Measurements from ENCODE around the gene CBFA2T3. TPM values are rescaled to one million over a fixed set of nuclear protein-coding genes. Genes with fewer than 3 reads are reported as not detected.

CBFA2T3 gene
- total and polyA plus RNA-seq, 4 donors: 4.7 to 11.8 (median 6.6) TPM

- Histone ChIP-seq H3K27ac (ENCODE audit: low read depth in 1 of 2, low read length in 1 of 2) (no peak overlapping the region), H3K4me1 (ENCODE audit: control insufficient read depth in 5 of 5, insufficient read depth in 5 of 5, low read length in 5 of 5) (peaks cover 0 to 10% (median 0%) of the 10 kb centered on the region in 5 donors), H3K27me3 (ENCODE audit: control insufficient read depth in 3 of 3, insufficient read depth in 3 of 3, low read length in 2 of 3) (peaks cover 0 to 31% (median 7%) of the 10 kb centered on the region in 3 donors), H3K9me3 (ENCODE audit: control insufficient read depth in 4 of 4, insufficient read depth in 3 of 4, low read length in 3 of 4) (peaks cover 0 to 5% (median 0%) of the 10 kb centered on the region in 4 donors), H3K9ac (ENCODE audit: insufficient read depth in 1 of 2, low read length in 2 of 2) (no peak overlapping the region), H3K36me3 (ENCODE audit: control insufficient read depth in 4 of 4, insufficient read depth in 4 of 4, low read length in 4 of 4) (no peaks in the 10 kb centered on the region), H3K4me3 (no peak overlapping the region)
- 24 to 42% methylated on average over 30 to 54 of the region's 54 CpGs for WGBS, 2 donors
- TF ChIP-seq CTCF (IDR thresholded peaks at IDR 0.05; ENCODE audit: control extremely low read depth, extremely low read depth): peak; percentile 55
- no peak for ATAC-seq (ENCODE audit: insufficient read depth, low FRiP score)
- DNase-seq: peak; percentile 41 to 63 (median 42)
Measured at GRCh38 chr16:88941913-88942909, 34.8 kb downstream of the CBFA2T3 start.

GRCh38 chr16:88940862-88941817, 35.9 kb downstream of the CBFA2T3 start:
- TF ChIP-seq CTCF (IDR thresholded peaks at IDR 0.05; ENCODE audit: control extremely low read depth, extremely low read depth): no peak
- ATAC-seq (ENCODE audit: insufficient read depth, low FRiP score) (no peak), DNase-seq (no peak)
- H3K36me3 ChIP-seq (ENCODE audit: control insufficient read depth in 4 of 4, insufficient read depth in 4 of 4, low read length in 4 of 4): no peaks in the 10 kb centered on the region
- peaks cover 0 to 5% (median 0%) of the 10 kb centered on the region in 4 donors for H3K9me3 ChIP-seq (ENCODE audit: control insufficient read depth in 4 of 4, insufficient read depth in 3 of 4, low read length in 3 of 4)
- H3K27ac ChIP-seq (ENCODE audit: low read depth in 1 of 2, low read length in 1 of 2): peak overlapping the region; percentile 15 to 80
- no peak overlapping the region for H3K9ac ChIP-seq (ENCODE audit: insufficient read depth in 1 of 2, low read length in 2 of 2)
- H3K4me3 ChIP-seq: peak overlapping the region; percentile 60
- WGBS, 2 donors: 1% methylated on average over 54 to 151 of the region's 152 CpGs
- H3K27me3 ChIP-seq (ENCODE audit: control insufficient read depth in 3 of 3, insufficient read depth in 3 of 3, low read length in 2 of 3): peaks cover 0 to 29% (median 5%) of the 10 kb centered on the region in 3 donors
- H3K4me1 ChIP-seq (ENCODE audit: control insufficient read depth in 5 of 5, insufficient read depth in 5 of 5, low read length in 5 of 5): peaks cover 0 to 19% (median 0%) of the 10 kb centered on the region in 5 donors

- TF ChIP-seq CTCF (IDR thresholded peaks at IDR 0.05; ENCODE audit: control extremely low read depth, extremely low read depth): no peak
- H3K9ac ChIP-seq (ENCODE audit: insufficient read depth in 1 of 2, low read length in 2 of 2): no peak overlapping the region
Measured at GRCh38 chr16:88939972-88940861, 36.8 kb downstream of the CBFA2T3 start.

More at GRCh38 chr16:88939972-88940861, 36.8 kb downstream of the CBFA2T3 start:
- WGBS, 2 donors: 2% methylated on average over 62 to 73 of the region's 73 CpGs
- DNase-seq (peak; percentile 33 to 51 (median 48)), ATAC-seq (ENCODE audit: insufficient read depth, low FRiP score) (no peak)
- Histone ChIP-seq H3K9me3 (ENCODE audit: control insufficient read depth in 4 of 4, insufficient read depth in 3 of 4, low read length in 3 of 4) (peaks cover 0 to 5% (median 0%) of the 10 kb centered on the region in 4 donors), H3K4me3 (peak overlapping the region; percentile 60), H3K4me1 (ENCODE audit: control insufficient read depth in 5 of 5, insufficient read depth in 5 of 5, low read length in 5 of 5) (peaks cover 0 to 21% (median 0%) of the 10 kb centered on the region in 5 donors), H3K36me3 (ENCODE audit: control insufficient read depth in 4 of 4, insufficient read depth in 4 of 4, low read length in 4 of 4) (no peaks in the 10 kb centered on the region), H3K27me3 (ENCODE audit: control insufficient read depth in 3 of 3, insufficient read depth in 3 of 3, low read length in 2 of 3) (peaks cover 0 to 29% (median 5%) of the 10 kb centered on the region in 3 donors), H3K27ac (ENCODE audit: low read depth in 1 of 2, low read length in 1 of 2) (peak overlapping the region; percentile 73 to 80)
